A673 (cell line): Measurements from ENCODE around the gene UBTD1. TPM values are rescaled to one million over a fixed set of nuclear protein-coding genes. Genes with fewer than 3 reads are reported as not detected.
A peak's percentile ranks its signal among the peaks of the same experiment; 100 is the strongest.

Experiments
- BruUV-seq: library from RNA; stranded (reverse); fragments of 400-500 nt; replicated peaks from 2 replicates; lab custom pipeline; 2021; lab: Mats Ljungman, UMichigan
- CTCF ChIA-PET: fragments of 300-600 bp; sonication (Branson Sonifier 250); formaldehyde crosslinking; loops from one replicate; lab custom pipeline; 2022; ENCODE audit warnings: antibody characterized with exemption; lab: Charles Lee
- POLR2A ChIA-PET: fragments of 300-600 bp; sonication (Branson Sonifier 250); formaldehyde crosslinking; loops from one replicate; lab custom pipeline; 2022; ENCODE audit warnings: antibody characterized with exemption; ENCODE audit not compliant: low non-redundant PET; lab: Charles Lee
- DNase-seq: peaks from one replicate; pipeline ENCODE4 v3.0.0-alpha.2; 2015; ENCODE audit warnings: low spot score
- H3K27ac ChIP-seq: fragments of 200-600 bp; sonication (generic); 2 replicates; pipeline ENCODE4 v1.5.1; 2016; ENCODE audit warnings: mixed run types, low read depth, mild to moderate bottlenecking, mixed read lengths, antibody characterized with exemption, low read length; ENCODE audit not compliant: poor library complexity, severe bottlenecking
- H3K27me3 ChIP-seq: fragments of 200-600 bp; sonication (generic); replicated peaks from 2 replicates; pipeline ENCODE4 v1.6.1; 2017; ENCODE audit warnings: mixed run types, low read depth, mild to moderate bottlenecking, mixed read lengths, antibody characterized with exemption, low read length; ENCODE audit not compliant: insufficient read depth, poor library complexity
- H3K36me3 ChIP-seq: fragments of 200-600 bp; sonication (generic); 2 replicates; pipeline ENCODE4 v1.6.1; 2016; ENCODE audit warnings: mixed run types, mild to moderate bottlenecking, mixed read lengths, antibody characterized with exemption, low read length; ENCODE audit not compliant: insufficient read depth, poor library complexity, severe bottlenecking
- H3K4me1 ChIP-seq: fragments of 200-600 bp; sonication (generic); 2 replicates; pipeline ENCODE4 v1.6.1; 2017; ENCODE audit warnings: mixed run types, mild to moderate bottlenecking, mixed read lengths, antibody characterized with exemption, low read length; ENCODE audit not compliant: insufficient read depth, poor library complexity, severe bottlenecking
- H3K4me3 ChIP-seq: fragments of 200-600 bp; sonication (generic); 2 replicates; pipeline ENCODE4 v1.5.1; 2016; ENCODE audit warnings: low read depth, mixed run types, mild to moderate bottlenecking, mixed read lengths, low read length; ENCODE audit not compliant: poor library complexity, severe bottlenecking
- H3K9me3 ChIP-seq: fragments of 200-600 bp; sonication (generic); 2 replicates; pipeline ENCODE4 v1.6.1; 2016; ENCODE audit warnings: mixed run types, low read depth, mild to moderate bottlenecking, mixed read lengths, antibody characterized with exemption, low read length; ENCODE audit not compliant: poor library complexity, severe bottlenecking
- EZH2 ChIP-seq: fragments of 200-600 bp; sonication (generic); IDR thresholded peaks from 2 replicates; pipeline ENCODE4 v1.6.1; 2017; ENCODE audit warnings: borderline replicate concordance, low read depth, mild to moderate bottlenecking, mixed read lengths, antibody characterized with exemption, low read length; ENCODE audit not compliant: poor library complexity, severe bottlenecking
- intact Hi-C: fragments of 100-400 bp; cut with micrococcal nuclease; formaldehyde crosslinking; loops from one replicate; pipeline ENCODE4 v1.10.0; 2022; ENCODE audit not compliant: unreplicated experiment
- total RNA-seq: library from RNA; stranded (reverse); gene quantifications from 2 replicates; pipeline ENCODE4 v1.2.3, GENCODE V29; 2021
- TF ChIP-seq, protein P1 (sequence below): fragments of 300-800, 200-600 bp; sonication (generic); conservative IDR thresholded peaks from 2 replicates; pipeline ENCODE4 v1.5.1; 2017; ENCODE audit warnings: low read depth, mild to moderate bottlenecking, antibody characterized with exemption, low read length, moderate library complexity, mixed read lengths

UBTD1 gene
- total RNA-seq, 1 experiment from 2014 or later, result 3.1 TPM

DNA sequence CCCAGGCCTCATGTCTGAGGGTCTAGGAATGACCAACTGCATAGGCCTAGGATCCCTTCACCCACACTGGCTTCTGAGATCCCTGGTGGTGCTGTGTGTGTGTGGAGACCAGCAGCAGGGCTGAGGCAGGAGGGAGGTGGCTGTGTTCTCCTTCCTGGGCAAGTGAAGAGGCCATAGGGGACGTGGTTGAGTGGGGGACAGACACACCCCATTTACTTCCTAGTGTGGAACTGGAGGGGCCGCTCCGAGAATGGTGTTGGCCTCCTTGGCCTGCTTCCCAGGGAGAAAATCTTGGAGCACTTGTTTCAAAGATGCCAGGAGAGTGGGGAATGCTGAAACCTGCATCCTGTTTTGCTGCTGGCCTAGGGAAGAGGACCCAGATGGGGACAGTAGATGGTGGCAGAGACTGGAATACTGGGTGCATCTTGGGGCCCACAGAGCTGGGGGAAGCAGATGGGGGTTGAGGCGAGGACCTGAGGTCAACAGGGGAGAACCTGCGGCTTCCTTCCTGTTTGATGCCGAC lies 19.1 kb downstream of the UBTD1 start:
- DNase-seq, result no peak
- no peak overlapping the region for H3K27ac ChIP-seq
- no peaks in the 10 kb centered on the region for H3K9me3 ChIP-seq
- H3K4me1 ChIP-seq, result peaks cover 12% of the 10 kb centered on the region
- intact Hi-C loops, result no loop called here
- no peak overlapping the region for H3K4me3 ChIP-seq
- H3K36me3 ChIP-seq, result no peaks in the 10 kb centered on the region
- ChIA-PET CTCF (no interaction called here), POLR2A (no interaction called here)
- TF ChIP-seq EZH2, result no peak
- TF ChIP-seq, protein P1, sequence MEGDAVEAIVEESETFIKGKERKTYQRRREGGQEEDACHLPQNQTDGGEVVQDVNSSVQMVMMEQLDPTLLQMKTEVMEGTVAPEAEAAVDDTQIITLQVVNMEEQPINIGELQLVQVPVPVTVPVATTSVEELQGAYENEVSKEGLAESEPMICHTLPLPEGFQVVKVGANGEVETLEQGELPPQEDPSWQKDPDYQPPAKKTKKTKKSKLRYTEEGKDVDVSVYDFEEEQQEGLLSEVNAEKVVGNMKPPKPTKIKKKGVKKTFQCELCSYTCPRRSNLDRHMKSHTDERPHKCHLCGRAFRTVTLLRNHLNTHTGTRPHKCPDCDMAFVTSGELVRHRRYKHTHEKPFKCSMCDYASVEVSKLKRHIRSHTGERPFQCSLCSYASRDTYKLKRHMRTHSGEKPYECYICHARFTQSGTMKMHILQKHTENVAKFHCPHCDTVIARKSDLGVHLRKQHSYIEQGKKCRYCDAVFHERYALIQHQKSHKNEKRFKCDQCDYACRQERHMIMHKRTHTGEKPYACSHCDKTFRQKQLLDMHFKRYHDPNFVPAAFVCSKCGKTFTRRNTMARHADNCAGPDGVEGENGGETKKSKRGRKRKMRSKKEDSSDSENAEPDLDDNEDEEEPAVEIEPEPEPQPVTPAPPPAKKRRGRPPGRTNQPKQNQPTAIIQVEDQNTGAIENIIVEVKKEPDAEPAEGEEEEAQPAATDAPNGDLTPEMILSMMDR, result no peak
- BruUV-seq, result no TSS peak
- H3K27me3 ChIP-seq, result peaks cover 3% of the 10 kb centered on the region

DNA sequence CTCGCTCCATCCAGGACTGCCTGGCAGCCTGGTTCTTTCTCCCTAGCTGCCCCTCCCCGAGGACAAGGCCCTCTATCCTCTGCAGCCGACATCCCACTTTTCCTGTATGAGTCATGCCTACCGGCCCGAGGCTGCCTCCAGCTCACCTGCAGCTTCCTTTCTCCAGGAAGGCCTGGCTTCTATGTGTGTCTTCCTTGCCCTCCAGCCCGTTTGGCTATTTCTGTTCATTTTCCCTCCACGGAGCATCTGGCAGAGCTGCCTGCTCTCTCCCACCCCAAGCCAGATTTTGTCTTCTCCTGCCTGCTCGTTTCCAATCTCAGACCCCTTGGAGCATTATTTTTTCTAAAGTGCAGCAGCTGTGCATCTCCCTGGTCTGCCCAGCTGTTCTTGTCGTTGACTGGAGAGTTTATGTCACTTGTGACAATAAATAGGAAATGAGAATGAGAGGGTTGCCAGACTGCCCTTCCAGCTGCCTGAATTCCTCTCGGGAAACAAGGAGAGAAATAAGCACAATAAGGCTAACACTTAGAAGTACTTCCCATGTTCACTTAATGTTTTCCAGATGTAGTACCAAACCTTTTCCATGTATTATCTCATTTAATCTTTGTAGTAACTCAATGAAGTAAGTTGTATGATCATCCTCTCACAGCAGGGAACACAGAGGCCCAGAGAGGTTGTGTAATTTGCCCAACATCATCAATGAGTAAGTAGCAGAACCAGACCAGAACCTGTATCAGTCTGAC lies 19.7 kb downstream of the UBTD1 start:
- POLR2A ChIA-PET, result no interaction called here
- Histone ChIP-seq H3K9me3 (no peaks in the 10 kb centered on the region), H3K4me1 (peaks cover 12% of the 10 kb centered on the region), H3K27me3 (peaks cover 3% of the 10 kb centered on the region), H3K36me3 (no peaks in the 10 kb centered on the region), H3K4me3 (no peak overlapping the region), H3K27ac (no peak overlapping the region)
- CTCF ChIA-PET, result no interaction called here
- no TSS peak for BruUV-seq
- intact Hi-C loops, result no loop called here
- TF ChIP-seq, protein P1, result no peak
- no peak for TF ChIP-seq EZH2
- DNase-seq, result peak; percentile 38

DNA sequence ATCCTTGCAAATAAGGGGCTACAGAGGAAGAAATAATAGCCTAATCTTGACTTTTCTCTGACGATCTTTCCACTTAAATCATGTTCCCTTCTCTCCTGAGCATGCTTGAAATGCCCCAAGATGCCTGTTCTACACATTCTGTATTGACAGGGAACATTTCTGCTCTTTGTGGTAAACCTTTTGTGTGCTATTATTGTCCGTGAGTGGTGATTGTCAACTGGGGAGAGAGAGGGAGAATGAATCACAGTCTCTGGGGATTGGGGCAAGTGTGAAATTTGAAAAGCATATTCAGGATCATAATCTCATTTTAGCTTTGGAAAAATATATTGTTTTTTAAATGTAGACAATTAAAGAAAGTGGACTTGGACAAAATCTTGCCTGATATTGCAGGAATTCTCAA lies 20.6 kb downstream of the UBTD1 start:
- H3K4me3 ChIP-seq, result no peak overlapping the region
- no TSS peak for BruUV-seq
- TF ChIP-seq, protein P1, result no peak
- TF ChIP-seq EZH2, result no peak
- no peaks in the 10 kb centered on the region for H3K9me3 ChIP-seq
- H3K27ac ChIP-seq, result no peak overlapping the region
- H3K27me3 ChIP-seq, result peaks cover 3% of the 10 kb centered on the region
- no peaks in the 10 kb centered on the region for H3K36me3 ChIP-seq
- DNase-seq, result peak; percentile 39
- intact Hi-C loops, result no loop called here
- peaks cover 12% of the 10 kb centered on the region for H3K4me1 ChIP-seq
- CTCF ChIA-PET, result interaction anchor here (0.7 kb wide), 1 partner anchor 146 kb away, joined by 4 read pairs; no protein-coding TSS in a partner anchor
- POLR2A ChIA-PET, result no interaction called here
